Stimulated activated naive CD4-positive, alpha-beta T cell (primary cell): ENCODE data around the gene COQ7.

Experiments used
- DNase-seq, 6 experiments: peaks; one replicate each; lab custom pipeline; 2025; lab: John Stamatoyannopoulos, UW

The COQ7 gene

DNA sequence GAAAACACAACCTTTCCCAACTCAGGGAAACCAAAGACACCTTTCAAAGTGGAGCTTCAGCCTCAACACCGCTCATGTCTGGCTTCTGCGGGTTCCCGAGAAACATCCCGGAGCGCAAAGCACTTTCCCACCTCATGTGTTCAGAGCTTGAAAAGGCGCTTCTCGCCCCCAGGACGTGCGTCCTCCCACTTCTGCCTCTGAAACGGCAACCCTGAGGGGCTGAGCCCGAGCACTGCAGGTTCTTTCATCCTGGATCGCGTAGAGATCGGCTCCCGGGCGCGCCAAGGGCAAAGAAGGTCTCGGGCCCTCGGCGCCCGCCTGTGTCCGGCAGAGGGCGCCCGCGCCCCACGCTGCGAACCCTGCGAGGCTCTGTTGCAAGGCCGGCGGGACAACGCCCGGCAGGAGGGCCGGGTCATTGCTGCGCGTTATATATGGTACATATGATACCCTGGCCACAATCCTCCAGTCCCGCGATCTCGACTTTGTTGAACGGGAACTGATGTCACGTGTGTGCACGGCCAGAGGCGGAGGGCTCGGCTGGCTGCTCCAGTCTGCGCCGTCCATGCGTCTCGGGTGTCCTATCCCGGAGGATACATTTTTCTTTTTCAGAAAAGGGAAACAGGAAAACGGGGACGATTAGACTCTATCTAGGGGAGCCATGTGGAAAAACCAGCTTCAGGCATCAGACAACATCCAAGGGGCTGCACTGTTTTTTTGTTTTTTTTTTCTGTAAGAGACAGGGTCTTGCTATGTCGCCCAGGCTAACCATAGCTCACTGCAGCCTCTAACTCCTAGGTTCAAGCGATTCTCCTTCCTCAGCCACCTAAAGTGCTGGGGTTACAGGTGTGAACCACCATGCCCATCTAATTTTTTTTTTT lies 19.1 kb downstream of the COQ7 start:
- peak; percentile 27 to 76 (median 62) for DNase-seq

DNA sequence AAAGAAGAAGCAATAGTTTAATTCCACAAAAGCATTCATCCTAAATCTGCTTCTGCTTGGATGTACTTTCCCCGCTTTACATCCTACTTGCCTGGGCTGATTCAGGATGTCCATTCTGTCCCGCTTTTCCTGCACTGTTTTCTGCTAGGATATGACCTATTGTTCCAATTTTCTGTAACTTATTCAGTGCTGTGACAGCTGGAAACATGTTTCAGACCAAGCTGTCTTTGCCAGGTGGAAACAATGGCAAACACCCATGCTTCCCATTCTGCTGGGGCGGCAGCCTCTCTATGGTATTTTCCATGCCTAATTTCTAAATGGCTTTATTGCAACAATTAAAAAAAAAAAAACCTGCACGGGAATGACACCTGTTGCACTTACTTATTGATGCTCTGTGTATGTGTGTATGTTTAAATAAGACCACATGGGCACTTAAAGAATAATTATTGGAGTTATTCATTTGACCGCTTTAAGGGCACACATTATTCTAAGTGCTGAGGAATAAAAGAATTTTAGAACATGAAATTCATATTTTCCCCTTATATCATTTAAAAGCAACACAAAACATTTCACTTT lies 21.0 kb downstream of the COQ7 start:
- no peak for DNase-seq

GRCh38 chr16:19089410-19089955 lies 22.1 kb downstream of the COQ7 start:
- DNase-seq = no peak

- no peak for DNase-seq
Observed at GRCh38 chr16:19090916-19091315, 23.5 kb downstream of the COQ7 start.

GRCh38 chr16:19092653-19093410 lies 25.4 kb downstream of the COQ7 start:
- DNase-seq = no peak

DNA sequence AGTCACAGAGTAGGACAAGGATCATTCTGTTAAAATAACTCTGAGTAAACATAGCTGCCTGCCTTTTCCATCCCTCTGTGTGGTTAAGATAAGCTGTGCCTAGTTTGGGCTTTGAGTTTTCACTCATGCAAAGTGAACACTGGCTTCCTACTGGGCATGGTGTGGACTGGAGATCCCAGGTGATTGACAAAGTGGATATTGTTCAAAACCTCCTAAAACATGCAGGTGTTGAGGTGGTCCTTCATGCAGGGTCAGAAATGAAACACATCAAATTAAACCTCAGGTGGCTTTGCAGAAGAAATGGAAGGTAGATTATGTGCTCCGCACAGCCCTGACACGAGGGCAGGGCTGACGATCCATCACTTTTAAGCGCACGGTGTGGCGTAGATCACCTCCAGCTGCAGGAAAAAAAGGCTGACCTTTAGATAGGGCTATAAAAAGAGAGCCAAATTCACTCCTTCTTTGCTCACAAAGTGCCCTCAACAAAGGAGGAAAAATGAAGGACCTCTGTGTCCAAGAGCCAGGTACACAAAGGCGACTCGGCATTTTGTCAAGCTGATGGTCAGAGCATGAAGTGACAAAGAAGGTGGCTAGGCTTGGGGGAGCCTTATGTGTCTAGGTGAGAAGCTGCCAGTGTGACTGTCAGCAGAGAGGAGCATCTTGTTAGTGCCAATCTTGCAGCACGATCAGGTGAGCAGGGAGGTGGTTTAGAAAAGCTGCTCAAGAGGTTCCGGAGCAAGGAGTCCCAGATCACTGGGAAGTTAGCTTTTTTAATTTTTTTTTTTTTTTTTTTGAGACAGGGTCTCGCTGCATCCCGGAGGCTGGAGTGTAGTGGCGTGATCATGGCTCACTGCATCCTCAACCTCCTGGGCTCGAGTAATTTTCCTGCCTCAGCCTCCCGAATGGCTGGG lies 26.5 kb downstream of the COQ7 start:
- no peak for DNase-seq

- no peak for DNase-seq
Observed at GRCh38 chr16:19094542-19095365, 27.3 kb downstream of the COQ7 start.

- no peak for DNase-seq
Observed at GRCh38 chr16:19095654-19096053, 28.2 kb downstream of the COQ7 start.

DNA sequence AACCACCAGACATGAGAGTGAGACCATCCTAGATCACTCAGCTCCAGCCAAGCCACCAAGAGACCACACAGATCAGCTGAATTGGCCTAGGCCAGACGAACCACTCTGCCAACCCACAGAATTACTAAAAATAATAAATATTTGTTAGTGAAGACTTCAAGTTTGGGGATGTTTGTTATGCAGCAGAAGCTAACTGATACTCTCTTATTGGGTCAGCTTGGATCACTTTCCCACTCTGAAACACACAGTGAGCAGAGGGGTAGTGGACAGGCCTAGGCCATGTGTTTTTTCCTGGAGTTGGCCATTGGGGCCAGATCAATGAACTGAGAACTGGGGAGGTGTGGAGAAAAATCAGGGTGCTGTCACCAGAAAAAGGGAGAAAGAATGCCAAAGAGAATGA lies 30.8 kb downstream of the COQ7 start:
- DNase-seq = no peak

GRCh38 chr16:19102187-19102872 lies 34.9 kb downstream of the COQ7 start:
- DNase-seq = no peak

DNA sequence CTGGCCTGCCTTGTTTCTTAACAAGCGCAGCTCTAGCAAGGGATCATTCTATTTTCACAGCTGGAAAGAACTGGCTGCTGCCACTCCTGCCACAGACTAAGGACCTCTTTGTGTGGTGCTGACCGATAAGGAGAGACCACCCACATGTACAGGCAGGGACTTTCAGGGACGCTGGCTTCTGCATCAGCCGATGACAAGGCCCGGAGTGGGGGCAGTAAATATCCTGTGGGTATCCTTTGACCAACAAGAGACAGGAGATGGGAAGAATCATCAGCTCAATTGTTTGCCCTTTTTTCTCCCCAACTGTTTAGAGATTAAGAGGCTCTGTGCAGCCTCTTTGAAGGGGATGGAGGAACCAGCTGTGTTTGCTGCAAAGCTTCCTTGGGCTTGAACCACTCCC lies 37.2 kb downstream of the COQ7 start:
- no peak for DNase-seq

DNA sequence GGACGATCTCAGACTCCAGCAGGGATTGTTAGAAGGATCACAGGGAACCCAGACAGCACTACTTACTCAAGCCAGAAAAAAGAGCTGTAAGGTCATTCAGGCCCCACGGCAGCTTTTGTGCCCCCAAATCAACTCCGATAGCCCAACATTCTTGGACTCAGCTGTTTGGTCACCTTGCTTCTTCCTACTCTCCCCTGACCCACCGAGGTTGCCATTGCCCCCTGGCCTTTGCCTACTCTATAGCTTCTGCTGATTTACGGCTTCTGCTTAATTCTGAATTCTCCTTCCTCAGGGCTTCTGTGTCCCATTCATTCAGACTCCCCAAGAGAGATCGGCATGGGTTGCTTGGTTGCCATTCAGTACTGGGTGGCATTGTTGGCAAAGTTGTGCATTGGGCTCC lies 37.7 kb downstream of the COQ7 start:
- DNase-seq = no peak

- DNase-seq = no peak
Observed at GRCh38 chr16:19105891-19106624, 38.6 kb downstream of the COQ7 start.

DNA sequence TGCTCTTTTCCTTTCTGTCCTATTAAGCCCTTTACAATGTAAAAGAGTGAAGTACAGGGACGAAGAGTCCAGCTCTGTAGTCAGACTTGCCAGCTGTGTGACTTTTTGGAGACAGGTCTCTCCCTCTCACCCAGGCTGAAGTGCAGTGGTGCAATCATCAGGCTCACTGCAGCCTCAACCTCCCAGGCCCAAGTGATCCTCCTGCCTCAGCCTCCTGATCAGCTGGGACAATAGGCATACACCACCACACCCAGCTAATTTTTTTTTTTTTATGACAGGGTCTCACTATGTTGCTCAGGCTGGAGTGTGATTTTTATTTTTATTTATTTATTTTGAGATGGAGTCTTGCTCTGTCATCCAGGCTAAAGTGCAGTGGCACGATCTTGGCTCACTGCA lies 39.2 kb downstream of the COQ7 start:
- no peak for DNase-seq

DNA sequence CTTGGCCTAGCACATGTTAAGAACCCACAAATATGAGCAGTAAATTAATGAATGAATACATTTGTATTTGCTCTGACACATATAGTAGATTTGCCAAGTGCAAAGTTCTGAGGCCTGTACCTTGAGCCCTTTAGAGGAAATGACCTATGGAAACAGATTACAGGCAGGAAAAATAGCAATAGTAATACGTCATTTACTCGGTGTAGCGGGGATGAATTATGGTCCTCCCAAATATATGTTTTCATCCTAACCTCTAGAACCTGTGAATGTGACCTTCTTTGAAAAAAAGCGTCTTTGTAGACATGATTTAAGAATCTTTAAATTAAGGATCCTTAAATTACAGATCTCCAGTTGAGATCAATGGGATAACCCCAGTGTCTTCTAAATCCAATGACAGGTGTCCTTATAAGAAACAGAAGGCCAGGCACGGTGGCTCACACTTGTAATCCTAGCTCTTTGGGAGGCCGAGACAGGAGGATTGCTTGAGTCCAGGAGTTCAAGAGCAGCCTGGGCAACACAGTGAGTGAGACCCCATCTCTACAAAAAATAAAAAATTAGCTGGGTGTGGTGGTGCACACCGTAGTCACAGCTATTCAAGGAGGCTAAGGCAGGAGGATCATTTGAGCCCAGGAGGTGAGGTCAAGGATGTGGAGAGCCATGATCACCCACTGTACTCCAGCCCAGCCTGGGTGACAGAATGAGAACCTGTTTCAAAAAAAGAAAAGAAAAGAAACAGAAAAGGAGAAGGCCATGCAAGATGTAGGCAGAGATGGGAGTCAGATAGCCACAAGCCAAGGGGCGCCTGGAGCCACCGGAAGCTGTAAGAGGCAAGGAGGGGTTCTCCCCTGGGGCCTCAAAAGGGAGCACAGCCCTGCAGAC lies 41.2 kb downstream of the COQ7 start:
- DNase-seq = no peak

DNA sequence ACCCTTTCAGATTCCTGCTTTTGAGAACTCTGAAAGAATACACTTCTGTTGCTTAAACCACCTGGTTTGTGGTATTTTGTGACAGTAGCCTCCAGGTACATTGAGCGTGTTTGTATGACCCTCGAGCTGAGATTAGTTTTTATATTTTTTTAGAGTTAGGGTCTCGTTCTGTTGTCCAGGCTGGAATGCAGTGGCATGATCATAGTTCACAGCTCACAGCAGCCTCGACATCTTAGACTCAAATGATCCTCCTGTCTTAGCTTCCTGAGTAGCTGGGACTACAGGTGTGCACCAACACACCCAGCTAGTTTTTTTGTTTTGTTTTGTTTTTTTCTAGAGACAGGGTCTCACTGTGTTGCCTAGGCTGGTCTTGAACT lies 41.9 kb downstream of the COQ7 start:
- DNase-seq = no peak

- no peak for DNase-seq
Observed at GRCh38 chr16:19110537-19111360, 43.3 kb downstream of the COQ7 start.

DNA sequence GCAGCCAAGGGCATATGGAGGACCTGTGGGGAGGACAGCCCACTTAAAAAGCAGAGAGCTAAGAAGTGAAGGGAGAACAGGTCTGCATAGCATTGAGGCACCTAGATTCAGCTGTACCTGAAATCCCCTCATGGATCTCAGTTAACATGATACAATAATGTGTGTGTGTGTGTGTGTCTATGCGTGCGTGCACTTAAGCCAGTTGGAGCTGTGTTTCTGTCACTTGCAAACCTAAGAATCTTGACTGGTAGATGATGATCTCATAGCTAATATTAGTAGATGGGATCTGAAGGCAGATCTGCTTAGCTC lies 44.6 kb downstream of the COQ7 start:
- no peak for DNase-seq
